GM19351 (cell line): ENCODE measurements around the gene MLLT10.
A peak's percentile ranks its signal among the peaks of the same experiment; 100 is the strongest.
"Not testable (repeated sequence)": the region's sequence is repeated elsewhere in the genome, so short reads cannot be mapped to it uniquely, and the experiment has no call there.

Source experiments
- ATAC-seq: cut with Tn5 transposase; IDR thresholded peaks from one replicate; pipeline ENCODE4 v1.9.1; 2021; ENCODE audit warnings: mild to moderate bottlenecking, moderate library complexity; ENCODE audit not compliant: unreplicated experiment

MLLT10 gene

GRCh38 chr10:21527598-21528235, 6.3 kb upstream of the MLLT10 start:
- ATAC-seq = no peak

- no peak for ATAC-seq
These were observed 5.6 kb upstream of the MLLT10 start for GRCh38 chr10:21528236-21529031.

GRCh38 chr10:21529032-21529910, 4.8 kb upstream of the MLLT10 start:
- no peak for ATAC-seq

GRCh38 chr10:21530168-21530567, 3.9 kb upstream of the MLLT10 start:
- ATAC-seq = no peak

- ATAC-seq = no peak
These were observed 3.4 kb upstream of the MLLT10 start for GRCh38 chr10:21530641-21531040.

- ATAC-seq = no peak
These were observed 2.9 kb upstream of the MLLT10 start for GRCh38 chr10:21531164-21531563.

- no peak for ATAC-seq
These were observed 1.2 kb upstream of the MLLT10 start for GRCh38 chr10:21532694-21533466.

GRCh38 chr10:21534280-21534586, 201 bp downstream of the MLLT10 start:
- ATAC-seq = no peak

GRCh38 chr10:21534604-21535493, 817 bp downstream of the MLLT10 start:
- ATAC-seq = peak; percentile 24

- no peak for ATAC-seq
These were observed 1.5 kb downstream of the MLLT10 start for GRCh38 chr10:21535494-21535965.

GRCh38 chr10:21535976-21536375, 1.9 kb downstream of the MLLT10 start:
- ATAC-seq = not testable (repeated sequence)

GRCh38 chr10:21536874-21537273, 2.8 kb downstream of the MLLT10 start:
- no peak for ATAC-seq

GRCh38 chr10:21540701-21541100, 6.7 kb downstream of the MLLT10 start:
- ATAC-seq = not testable (repeated sequence)

- no peak for ATAC-seq
These were observed 13.2 kb downstream of the MLLT10 start for GRCh38 chr10:21547246-21547645.

GRCh38 chr10:21552638-21553037, 18.6 kb downstream of the MLLT10 start:
- no peak for ATAC-seq

GRCh38 chr10:21556527-21556926, 22.5 kb downstream of the MLLT10 start:
- ATAC-seq = no peak

GRCh38 chr10:21558984-21559383, 25.0 kb downstream of the MLLT10 start:
- not testable (repeated sequence) for ATAC-seq

GRCh38 chr10:21570761-21571521, 36.9 kb downstream of the MLLT10 start:
- ATAC-seq = no peak

- no peak for ATAC-seq
These were observed 38.5 kb downstream of the MLLT10 start for GRCh38 chr10:21572578-21572977.
